ENCODE data around the gene ITPKB.
"Not testable (repeated sequence)": the region's sequence is repeated elsewhere in the genome, so short reads cannot be mapped to it uniquely, and the experiment has no call there.

ITPKB gene

DNA sequence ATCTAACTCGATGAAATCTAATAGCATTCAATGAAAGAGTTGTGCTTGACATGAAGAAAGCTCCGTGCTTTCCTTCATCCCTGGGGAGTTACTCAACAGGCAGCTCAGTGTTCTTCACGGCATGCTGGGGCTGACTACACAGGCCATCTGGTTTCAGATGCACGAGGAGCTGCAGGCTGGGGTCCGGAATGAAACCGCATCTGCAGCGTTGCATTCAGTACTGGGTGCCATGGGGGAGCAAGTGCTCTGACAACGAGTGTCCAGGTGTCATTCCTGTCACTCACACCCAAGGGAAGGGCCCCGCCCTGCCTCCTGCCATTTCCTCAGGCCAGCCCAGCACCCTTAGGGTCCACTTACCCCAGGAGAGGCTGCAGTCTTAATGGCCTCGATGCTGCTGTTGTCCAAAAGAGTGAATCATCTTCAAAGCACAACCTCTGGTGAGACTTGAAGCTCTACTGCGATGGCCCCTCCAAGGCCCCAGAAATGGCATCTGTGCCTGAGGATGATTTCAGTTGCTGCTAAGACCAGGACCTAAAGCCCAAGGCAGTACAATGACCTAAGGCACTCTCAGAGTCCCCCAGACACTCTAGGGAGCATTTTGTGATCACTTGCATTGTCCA is 129.1 kb downstream of the ITPKB start:
- DNase-seq (ENCODE audit: low read depth, low spot score) = no peak

DNA sequence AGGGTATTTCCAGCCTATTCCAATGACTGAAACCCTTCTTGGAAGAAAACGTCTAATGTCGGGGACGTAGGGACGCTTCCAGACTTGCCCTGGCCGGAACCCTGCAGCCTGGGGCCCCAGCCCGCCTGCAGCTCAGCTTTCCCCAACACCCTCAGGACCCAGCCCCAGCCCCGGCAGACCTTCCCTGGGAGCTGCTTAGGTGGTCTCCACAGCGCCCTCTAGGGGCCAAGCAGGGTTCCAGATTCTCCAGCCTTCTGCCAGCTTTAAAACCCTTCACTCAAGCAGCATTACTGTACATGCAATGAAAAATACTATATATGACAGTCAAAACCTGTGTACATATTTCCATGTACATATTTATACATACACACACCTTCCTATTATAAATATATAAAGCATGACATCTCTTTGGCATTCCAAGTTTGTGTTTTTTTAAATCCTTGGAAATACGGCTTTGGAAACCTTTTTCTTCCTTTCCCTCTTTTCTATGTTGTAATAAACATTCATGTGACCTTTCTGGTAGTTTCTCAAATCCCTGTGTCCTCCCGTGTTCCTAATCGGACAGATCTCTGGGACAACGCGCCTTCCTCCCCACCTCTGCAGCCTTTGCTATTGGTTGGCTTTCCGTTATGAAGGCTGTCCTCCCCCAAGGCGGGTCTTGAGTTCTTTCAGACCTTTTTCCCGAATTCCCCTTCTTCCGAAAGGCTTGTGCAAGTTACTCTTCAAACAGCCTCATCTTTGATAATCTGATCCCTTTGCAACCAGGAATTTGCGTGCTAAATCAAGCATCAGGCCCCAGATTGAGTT is 130.2 kb downstream of the ITPKB start:
- H3K27ac ChIP-seq = no peak overlapping the region
- DNase-seq (ENCODE audit: low read depth, low spot score) = no peak

More for the DNA sequence above, 129.1 kb downstream of the ITPKB start:
- no peak overlapping the region for H3K27ac ChIP-seq

DNA sequence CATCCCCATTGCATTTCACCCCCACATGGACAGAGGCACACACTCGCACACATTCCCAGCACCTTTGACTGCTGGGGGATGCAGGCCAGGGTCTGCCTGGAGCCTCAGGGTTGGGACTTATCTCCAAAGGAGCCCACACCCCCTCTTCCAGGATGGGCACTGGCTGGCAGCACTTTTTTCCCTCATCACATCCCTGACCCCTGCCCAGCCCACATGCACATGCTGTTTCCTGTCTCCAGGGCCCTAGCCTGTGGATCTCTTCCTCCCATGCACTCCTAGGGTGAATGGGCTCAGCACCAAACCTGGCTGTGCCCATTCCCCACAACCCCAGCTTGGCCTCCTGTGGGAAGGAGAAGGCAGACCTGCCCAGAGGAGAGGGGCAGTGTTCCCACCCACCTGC is 131.3 kb downstream of the ITPKB start:
- no peak overlapping the region for H3K27ac ChIP-seq
- no peak for DNase-seq (ENCODE audit: low read depth, low spot score)

DNA sequence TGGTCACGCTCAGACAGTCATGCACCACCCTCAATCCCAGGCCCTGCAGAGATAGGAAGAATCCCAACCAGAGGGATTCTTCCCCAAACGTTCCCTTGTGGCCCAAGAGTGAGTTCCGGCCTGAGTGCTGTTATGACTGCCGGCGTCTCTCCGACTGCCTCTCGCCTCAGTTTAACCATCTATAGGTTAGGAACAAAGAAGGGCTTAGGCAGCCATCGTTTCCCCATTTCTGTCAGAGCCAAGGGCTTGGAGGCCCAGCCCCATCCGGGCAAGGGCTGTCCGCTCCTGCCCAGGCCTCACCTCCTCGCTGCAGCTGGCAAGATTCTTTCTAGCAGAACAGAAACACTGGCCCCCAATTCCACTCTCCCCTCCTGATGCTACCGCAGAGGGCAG is 131.8 kb downstream of the ITPKB start:
- no peak for DNase-seq (ENCODE audit: low read depth, low spot score)
- H3K27ac ChIP-seq = no peak overlapping the region

DNA sequence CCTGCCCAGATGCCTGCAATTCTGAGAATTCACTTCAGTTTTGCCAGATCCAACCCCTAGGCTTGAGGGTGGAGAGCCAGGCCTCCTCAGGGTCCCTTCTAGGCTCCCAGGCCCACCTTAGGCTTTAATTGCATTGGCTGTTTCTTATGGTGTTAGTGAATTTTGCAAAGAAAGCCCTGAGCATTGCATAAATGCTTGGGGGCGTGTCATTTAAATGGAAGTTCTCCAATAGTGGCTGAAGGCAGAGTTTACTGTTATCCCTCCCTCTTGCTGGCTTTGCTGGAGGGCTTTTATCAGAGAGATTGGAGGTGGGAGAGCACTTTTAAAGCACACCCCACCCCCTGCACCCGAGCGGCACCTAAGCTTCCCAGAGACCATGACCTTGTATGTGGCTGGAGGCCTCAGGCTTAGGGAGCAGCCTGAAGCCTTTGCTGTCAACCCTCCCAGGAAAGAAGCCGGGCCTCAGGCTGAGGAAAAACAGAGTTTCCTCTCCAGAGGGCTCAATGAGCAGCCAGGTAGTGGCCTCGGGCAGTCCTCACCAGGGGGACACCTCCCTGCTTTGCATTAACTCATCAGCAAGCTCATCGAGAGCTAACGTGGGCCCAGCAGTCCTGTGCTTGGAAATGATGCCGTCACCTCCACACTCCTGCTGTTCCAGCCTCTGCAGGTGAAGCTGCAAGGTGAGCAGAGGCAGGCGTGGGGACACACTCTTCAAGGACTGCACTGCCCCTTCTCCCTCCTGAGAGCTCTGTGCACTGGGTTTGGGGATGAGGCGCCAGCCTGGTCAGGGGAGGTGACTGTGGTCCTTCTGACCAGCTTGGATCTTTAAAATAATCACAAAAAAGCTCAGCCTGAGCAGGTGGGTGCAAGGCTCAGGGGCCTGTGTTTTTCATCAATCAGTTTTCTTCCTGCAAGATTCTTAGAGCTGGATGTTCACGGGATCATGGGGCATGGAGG is 132.5 kb downstream of the ITPKB start:
- no peak for DNase-seq (ENCODE audit: low read depth, low spot score)
- no peak overlapping the region for H3K27ac ChIP-seq

DNA sequence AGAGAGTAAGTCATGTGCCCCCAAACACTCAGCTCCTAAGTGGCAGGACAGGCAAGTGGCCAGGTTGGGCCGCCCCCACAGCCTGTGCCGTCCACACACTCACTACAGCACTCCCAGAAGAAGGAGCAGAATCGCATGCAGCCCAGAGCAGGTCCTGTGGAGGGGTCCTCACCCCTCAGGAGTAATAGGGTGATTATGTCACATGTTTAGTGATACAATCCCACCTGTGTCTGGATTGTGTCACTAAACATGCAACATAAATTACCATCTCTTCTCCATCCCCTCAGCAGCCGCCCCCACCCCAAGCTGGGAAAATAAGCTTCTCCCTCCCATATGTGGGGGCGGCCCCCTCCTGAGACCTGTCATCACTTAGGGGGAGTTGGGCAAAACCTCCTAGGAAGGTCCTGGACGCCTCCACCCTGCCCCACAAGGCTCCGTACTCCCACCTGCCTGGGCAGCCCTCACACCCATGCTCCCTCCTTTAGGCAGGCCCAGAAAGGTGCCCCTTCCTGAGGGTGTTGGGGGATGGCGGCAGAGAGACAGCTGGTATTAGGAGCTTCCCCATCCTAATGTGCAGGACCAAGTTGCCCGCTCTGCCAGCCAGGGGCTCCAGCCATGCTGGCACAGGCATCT is 133.6 kb downstream of the ITPKB start:
- DNase-seq (ENCODE audit: low read depth, low spot score) = no peak
- H3K27ac ChIP-seq = no peak overlapping the region

DNA sequence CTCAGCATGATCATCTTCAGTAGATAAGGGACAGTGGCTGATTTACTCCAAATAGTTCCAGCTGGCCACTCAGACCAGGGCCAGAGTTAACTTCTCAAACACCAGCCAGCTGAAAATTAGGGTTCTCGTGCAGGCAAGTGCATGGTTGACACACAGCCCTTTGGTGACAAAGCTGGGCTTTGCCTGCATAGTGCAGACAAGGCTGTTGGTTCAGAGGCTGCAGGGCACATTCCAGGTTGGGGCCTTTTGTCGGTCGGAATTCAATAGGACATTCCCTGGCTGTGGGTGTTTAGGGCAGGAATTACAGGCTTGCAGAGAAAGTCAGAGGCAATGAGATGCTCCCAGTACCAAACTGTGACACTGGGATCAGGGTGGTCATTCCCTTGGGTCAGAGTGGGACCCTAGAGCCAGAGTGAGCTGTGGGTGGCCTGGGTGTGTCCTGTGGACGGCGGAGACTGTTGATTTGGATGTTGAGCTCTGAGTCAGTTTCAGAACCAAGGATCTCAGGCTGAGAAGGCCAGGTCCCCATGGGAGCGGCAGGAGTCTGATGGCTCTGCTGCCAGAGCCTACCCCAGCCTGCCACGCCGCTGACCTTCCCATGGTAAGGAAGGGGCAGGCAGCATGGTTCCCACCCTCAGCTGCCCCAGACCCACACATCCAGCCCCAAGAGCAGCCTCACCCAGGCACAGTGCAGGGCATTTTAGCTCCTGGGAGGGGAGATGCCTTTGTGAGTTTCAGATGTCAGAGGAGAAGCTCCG is 134.3 kb downstream of the ITPKB start:
- no peak for DNase-seq (ENCODE audit: low read depth, low spot score)
- H3K27ac ChIP-seq = no peak overlapping the region

DNA sequence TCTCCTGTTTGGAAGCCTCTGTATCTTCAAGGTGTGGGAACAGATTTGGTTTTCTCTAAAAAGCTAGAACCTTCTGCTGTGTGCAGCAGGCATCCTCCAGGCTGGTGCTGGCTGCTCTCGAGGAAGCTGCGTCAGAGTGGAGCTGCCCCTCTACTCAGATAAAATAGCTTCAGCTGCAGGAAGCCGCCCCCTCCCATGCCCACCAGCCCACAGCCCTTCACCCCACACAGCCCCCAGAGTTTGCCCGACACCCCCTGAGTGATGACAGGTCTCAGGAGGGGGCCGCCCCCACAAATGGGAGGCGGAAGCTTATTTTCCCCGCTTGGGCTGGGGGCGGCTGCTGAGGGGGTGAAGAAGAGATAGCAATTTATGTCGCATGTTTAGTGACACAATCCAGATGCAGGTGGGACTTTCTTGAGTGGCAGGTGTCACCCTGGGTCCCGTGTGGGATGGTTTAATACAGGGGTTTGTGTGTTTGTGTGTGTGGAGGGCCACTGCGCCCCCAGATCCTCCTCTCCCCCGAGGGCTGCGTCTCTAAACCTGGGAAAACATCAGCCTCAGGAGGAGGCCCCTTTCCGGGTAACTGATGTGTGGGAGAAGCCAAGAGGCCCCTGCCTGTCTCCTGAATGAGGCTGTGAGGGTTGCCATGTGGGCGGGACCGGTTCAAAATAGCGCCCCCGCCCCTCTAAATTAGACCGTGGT is 135.1 kb downstream of the ITPKB start:
- DNase-seq (ENCODE audit: low read depth, low spot score) = no peak
- no peak overlapping the region for H3K27ac ChIP-seq

DNA sequence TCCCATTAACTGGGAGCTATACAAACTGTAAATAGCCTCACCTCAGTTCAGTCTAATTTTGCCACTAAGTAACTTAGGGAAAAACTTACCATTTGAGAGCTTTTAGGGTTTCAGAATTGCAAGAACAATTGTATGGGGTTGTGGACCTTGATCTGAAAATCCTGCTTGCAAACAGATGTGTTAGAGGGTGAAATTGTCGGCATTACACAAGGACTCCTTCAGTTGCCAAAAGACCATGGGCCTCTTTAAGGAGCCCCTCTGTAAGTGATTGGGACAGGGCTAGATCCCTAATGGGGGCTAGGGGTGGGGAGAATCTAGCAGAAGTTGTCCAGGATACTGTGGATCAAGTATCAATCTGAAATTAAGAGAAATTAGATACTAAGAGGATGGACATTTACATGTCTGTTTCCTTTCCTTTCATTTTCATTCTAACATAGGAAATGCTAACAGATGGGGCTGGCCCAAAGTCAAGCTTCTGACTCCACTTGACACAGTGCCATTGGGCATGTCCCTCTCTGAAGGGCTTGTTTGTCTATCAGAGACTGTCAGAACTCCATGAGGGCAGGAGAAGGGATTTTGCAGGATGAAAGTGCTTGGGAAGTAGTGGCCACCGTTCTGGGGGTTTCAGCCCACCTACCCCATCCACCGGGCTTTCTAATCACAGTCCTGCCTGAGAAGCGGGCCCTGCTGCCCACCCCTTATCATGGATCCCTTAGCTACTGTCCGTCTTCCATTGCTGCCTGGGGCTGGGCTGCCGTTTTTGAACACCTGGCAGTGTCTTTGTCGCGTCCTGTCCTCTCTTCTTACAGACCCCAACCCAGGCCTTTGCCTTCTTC is 135.8 kb downstream of the ITPKB start:
- no peak for DNase-seq (ENCODE audit: low read depth, low spot score)

DNA sequence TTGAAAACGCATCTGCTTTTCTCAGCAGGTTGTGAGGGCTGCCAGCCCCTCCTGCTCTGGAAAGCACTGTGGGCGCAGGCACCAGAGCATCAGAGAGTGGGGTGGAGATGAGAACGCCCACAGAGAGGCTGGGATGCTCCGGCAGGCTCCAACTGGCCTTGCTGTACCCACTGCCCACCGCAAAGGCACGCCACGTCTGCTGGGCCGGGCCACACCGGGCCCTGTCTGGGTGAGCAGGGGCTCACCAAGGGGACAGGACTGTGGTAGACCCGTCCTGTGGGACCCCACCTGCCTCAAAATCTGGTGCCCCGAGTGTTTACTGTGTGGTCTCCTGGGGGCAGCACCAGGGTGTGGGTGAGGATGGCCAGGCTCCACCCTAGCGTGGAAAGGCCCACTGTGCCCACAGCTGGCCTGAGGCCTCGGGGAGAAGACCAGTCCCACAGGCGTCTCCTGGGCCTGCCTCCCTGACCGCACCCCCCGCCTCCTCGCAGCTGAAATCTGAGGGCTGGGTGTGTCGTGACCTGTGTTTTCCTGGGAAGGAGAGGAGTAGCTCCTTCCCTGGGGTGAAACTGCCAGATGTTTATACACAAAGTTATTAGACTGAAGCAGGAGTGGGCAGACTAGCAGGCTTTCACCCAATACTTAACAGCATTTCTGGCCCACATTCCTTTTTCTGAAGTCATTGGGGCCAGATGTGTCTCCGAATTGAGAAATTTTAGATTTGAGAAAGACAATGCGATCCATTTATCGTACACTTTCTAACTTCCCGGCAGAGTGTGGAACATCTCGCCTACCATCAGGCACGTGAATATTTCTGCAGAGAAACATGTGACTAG is 136.7 kb downstream of the ITPKB start:
- H3K27ac ChIP-seq = no peak overlapping the region
- no peak for DNase-seq (ENCODE audit: low read depth, low spot score)

More for the DNA sequence above, 135.8 kb downstream of the ITPKB start:
- no peak overlapping the region for H3K27ac ChIP-seq

DNA sequence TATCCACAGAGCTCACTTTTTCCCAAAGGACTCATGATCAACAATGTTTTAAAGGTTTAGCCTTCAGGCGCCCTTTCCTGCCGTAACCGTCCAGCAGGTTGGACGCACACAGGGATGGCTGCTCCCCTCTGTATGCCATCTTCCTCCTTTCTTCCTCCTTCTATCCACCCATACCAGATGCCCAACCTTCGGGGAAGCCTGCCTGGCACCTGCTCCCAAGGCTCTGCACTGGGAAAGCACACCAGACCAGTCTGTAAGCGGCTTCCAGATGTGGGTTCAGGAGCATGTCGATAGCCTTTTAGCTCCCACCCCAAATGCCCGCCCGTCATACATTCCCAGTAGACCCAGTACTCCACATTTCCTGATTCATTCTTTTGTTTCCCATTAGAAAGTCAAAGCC is 137.6 kb downstream of the ITPKB start:
- H3K27ac ChIP-seq = no peak overlapping the region
- DNase-seq (ENCODE audit: low read depth, low spot score) = no peak

DNA sequence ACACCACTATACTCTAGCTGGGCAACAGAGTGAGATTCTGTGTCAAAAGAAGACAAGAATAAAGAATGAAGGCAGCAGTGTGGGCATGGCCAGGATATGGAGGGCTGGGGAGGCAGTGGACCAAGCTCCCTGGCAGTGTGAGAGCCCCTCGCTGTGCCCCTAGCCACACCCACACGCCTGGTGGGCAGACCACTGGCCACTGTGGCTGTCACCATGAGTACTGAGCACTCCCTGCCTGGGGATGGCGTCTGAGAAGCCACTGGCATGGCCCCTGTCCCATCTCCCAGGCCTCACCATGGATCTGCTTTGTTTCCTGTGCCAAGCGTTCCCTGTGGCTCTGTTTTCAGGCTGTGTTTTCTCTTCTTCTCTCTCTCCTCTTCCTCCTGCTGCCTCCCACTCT is 138.8 kb downstream of the ITPKB start:
- DNase-seq (ENCODE audit: low read depth, low spot score) = no peak

DNA sequence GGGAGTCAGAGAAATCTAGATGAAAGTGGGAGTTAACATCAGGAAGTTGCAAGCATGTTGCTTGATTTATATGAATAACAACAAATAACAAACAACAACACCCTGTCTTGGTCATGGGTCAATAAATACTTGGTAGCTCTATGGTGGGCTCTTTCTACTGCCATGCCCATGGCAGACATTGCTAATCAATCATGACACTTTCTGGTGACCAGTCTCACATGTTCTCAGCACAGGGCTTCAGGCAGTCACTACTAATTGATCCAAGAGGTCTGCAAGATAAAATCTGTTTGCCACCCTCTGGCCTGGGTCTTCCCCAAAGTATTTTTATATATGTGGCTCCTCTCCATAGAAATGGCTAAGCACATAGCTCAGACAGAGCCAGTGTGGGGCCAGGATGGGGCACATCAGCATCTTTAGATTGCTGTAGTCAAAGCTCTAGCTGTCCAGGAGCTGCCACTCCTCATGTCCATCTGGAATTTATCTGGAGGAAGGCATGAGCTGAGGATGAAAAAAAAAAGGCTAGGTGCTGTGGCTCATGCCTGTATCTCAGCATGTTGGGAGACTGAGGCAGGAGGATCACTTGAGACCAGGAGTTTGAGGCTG is 139.3 kb downstream of the ITPKB start:
- H3K27ac ChIP-seq = no peak overlapping the region
- no peak for DNase-seq (ENCODE audit: low read depth, low spot score)

More for the DNA sequence above, 138.8 kb downstream of the ITPKB start:
- no peak overlapping the region for H3K27ac ChIP-seq

DNA sequence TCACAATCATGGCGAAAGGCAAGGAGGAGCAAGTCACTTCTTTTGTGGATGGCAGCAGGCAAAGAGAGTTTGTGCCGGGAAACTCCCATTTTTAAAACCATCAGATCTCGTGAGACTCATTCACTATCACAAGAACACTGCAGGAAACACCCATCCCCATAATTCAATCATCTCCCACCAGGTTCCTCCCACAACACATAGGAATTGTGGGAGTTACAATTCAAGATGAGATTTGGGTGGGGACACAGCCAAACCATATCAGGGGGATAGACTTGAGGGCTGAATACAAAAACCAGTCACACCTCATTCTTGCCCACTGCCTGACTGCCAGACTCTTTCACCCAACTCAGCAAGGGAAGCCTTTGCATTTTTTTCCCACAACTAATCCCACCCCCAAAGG is 140.1 kb downstream of the ITPKB start:
- H3K27ac ChIP-seq; DNase-seq (ENCODE audit: low read depth, low spot score): not testable (repeated sequence)

DNA sequence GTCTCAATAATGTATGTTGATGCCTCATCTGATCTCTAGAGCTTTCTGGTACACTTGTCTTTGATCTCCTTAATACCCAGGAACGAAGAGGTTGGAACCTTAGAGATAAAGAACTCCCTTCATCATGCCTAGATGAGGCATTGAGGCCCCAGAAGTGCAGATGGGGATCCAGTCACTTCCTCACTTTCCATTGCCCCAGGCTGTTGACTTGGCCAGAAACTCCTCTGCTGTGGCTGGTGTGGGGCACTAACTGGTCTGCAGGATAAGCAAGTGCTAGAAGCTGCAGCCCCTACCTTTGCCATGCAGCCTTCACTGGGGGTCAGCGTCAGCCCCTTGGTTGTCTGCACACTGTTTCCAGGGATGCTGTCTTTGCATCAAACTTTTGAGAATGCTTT is 140.6 kb downstream of the ITPKB start:
- no peak for DNase-seq (ENCODE audit: low read depth, low spot score)
- no peak overlapping the region for H3K27ac ChIP-seq

DNA sequence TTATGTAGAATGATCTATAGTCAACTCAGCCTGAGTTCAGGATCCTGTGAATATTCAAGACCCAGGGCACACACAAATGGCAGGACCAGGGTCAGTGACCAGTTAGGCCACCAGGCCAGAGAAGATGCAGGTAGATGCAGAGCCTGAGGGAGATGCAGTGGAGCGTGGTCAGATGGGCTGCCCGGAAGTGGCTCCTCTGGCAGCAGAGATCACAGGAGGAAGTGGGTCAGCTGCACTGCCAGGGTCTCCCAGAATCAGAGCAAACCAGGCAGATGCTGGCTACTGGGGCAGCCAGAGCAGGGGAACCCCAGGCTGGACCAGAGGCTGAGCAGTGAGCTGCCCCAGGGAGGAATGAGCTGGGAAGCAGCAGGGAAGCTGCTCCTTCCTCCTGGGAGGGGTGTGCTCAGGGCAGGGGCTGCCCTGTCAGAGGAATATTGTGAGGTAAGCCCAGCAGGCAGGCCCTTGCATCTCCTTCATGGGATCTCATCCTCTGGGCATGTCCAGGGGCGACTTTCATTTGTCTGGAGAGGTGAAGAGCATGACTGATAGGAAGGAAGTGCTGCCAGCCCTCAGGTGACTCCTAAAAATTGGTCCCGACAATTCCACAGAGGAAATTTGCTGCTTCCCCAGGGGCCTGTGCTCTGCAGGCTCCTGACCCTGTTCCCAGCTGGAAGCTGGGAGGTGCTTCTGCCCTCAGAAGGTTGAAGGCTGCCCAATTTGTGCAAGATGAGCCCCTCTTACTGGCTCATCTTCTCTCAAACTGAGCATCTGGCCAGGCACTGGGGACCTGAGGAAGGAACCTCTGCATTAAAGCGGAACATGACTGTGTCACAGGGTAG is 141.2 kb downstream of the ITPKB start:
- H3K27ac ChIP-seq = no peak overlapping the region
- DNase-seq (ENCODE audit: low read depth, low spot score) = no peak

All from epithelial cell of prostate (primary cell).